ENCODE data around the gene PLXDC1.

Gene PLXDC1

DNA sequence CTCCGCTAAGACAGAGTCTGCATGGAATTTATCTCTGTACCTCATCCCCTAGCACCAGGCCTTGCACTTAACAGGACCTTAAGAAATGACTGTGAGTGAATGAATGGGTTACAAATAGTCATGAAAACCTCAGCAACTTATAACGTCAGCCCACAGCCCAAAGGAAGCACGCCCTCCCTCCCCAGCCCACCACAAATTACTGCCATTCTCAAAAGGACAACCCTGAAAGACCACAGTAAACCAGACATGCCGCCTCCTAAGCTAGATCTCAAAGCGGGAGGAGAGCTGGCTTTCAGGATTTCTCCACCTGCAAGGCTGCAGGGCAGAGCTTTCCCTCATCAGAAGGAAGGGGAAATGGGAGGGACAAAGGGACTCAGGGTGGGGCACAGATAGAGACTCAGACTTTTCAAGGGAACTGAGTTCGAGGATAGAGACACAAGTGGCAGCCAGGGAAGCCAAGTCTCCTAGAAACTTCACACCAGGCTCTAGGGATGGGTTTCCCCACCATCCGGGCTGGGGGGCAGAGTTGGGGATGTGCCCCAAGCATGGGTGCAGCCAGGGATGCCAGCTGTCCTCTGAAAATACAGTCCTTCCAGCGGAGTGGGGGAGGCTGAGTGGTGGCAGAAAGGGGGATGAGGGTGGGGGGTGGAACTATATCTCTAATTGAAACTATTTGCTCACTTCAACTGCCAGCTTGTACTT lies 56.7 kb downstream of the PLXDC1 start:
- DNase-seq: no peak

DNA sequence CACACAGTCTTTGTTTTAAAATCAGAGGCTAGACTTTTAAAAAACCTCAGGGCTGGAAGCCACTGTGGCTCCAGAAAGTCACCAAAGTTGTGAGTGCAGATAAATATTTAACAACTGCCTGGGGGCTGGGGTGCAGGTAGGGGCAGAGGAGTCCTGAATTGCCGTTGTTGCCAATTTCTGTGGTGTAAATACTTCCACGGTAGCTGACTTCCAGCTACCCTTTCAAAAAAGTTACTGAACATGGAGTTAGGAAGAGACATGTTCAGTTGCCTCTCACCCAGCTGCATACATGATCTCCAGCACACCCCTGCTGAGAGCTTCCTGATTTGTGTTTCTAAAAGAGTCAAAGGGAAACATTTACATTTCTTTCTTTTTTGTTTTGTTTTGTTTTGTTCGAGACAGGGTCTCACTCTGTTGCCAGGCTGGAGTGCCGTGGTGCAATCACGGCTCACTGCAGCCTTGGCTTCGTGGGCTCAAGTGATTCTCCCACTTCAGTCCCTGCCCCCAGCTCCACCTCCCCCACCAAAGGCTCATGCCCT lies 58.7 kb downstream of the PLXDC1 start:
- no peak for DNase-seq

DNA sequence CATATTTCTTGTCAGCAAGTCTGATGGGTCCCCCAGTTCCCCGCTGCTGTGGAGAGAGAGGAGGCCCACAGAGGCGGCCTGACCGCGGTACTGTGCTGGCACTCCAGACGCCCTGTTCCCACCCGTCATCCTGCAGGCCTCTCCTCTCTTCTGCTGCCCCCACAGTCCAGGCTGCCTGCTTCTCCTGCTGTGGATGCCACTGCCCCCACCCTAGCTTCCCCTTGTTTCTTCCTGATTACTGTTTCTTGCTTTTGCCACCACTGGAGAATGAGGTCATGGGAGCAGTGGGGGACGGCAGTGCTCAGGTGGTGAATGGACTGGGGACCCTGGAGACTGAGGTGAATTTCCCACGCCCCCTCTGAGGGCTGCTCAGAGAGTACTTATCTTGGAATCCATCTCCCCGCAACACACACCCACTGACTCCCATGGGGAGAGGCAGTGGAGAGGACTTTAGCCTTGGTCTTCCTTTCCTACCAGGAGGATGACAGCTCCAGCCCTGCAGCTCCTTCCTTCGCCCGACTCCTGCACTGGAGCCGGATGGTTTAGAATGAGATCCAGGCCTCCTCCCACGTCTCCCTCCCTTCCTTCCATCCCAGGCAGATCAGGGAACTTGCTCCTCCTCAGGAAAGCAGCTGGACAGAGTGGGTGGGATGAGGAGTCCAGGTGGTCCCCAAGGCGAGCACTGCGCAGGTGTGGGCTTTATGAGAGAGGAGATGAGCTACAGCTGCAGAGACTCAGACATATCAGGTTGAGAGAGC lies 60.4 kb downstream of the PLXDC1 start:
- DNase-seq: no peak

DNA sequence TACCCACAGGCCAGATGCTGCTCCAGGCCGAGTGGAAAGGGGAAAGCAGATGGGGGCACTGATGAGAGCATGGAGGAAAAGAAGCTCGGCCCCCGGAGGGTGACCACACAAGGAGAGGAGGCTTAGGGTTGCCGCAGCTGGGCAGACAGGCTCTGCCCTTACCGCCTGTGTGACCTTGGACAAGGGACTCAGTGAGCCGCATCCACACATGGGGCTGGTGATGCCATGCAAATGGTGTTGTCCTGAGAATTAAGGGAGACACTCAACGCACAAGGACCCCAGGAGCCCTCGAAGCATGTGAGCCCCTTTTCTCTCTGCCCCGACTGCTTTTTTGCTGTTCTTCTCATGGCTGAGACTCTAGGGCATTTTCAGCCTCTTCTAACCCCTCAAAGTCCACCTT lies 61.0 kb downstream of the PLXDC1 start:
- DNase-seq: no peak

DNA sequence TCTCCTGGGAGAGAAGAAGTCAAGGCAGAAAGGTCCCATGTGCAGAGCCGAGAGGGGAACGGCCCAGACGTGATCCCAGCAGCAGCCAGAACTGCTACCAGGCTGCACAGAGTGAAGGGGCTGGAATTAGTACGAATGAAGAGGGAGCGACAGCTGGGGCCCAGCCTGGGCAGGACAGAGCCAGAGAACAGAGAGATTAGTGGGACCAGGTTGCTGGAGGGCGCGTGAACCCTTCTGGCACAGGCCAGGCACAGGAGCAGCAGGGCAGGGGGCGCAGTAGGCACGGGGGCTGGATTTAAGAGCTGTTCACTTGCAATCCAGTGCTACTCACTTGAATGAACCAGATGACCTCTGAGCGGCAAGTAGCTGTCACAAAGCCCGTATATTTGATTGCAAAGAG lies 66.9 kb downstream of the PLXDC1 start:
- no peak for DNase-seq

DNA sequence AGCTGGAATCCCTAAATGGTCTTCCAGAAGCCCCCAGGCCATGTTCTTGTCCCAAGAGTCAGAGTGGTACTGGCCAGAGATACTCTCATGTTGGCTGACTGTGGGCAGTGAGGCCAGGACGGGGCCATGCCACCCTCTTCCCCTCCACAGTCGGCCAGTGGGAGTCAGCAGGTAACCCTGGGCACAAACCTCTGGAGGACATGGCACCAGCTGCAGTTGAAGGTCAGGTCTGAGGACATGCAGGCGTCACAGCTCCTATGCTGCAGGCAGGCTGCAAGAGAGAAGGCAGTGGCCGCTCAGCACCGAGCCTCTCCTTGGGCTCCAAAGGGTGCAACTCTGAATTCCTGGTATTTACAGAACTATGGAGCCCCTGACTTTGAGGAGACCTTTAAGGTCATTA lies 68.2 kb downstream of the PLXDC1 start:
- DNase-seq: no peak

DNA sequence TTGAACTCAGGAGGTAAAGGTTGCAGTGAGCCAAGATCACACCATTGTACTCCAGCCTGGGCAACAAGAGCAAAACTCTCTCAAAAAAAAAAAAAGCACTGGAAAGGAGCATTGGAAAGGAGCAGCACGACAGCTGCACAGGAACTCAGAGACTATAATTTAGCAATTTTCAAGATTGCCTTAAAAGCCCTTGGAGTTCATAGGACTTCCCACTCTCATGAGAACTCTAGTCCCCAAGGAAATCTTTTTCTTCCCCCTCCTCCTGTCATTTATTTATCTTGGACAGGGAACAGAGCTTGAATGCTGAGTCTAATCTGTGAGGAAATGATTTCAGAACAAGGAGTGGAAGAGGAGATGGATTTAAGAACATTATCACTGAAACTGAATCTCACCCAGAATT lies 69.0 kb downstream of the PLXDC1 start:
- DNase-seq: no peak

DNA sequence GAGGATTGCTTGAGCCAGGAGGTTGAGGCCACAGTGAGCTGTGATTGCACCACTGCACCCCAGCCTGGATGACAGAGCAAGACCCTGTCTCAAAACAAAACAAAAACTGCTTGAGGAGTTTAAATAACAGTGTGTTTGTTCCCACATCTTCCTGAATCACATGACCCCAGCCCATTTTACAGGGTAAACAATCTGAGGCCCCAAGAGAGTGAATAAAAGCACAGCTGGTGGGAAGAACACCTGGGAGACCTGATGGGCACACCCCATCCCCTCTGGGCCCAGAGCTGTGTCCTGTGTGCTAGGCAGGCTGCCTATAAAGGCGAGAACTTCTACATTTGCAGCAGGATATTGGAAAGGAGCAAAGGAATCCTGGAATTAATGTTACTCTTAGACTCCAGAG lies 69.6 kb downstream of the PLXDC1 start:
- DNase-seq: no peak

DNA sequence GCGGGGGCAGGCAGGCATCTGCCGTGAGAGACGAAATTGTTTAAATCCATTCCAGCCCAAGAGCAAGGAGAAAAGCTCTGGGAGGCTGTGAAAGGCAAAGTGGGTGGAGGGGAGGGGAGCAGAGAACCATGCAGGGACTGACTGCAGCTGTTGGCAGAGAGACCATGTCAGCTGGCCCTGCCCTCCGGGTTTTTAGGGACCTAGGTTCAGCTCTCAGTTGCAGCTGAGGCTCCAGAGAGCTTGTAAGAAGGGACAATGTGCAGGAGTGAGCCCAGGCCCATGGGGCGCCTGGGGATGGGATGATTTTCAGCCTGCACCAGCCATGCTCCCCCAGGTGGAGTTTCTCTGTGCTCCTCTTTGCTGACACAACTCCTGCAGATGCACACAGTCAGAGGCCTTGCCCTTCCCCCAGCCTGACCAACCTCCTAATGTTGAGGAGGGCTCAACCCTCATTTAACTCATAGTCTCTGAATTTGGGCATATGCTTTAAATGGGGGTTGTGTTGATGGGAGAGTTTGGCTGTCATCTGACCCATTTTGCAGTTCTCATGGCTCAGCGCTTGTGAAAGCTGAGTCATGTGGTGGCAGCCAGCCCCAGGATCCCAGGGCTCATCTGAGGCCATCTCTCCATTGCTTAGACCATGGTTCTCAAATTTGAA lies 70.9 kb downstream of the PLXDC1 start:
- DNase-seq: no peak

DNA sequence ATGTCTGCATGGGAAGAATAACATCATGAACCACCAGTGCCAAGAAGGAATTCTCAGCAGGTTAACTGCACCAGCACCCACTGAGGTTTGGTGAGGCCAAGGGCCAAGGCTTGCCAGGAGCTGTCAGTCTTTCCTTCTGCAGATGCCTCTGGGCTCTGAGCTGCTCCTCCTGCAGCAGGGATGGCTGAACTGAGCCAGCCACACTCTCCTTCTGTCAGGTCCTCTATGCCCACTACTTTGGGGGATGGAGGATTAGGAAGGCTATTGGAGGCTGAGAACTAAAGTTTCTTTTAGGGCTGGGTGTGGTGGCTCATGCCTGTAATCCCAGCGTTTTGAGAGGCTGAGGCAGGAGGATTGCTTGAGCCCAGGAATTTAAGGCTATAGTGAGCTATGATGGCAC lies 71.6 kb downstream of the PLXDC1 start:
- no peak for DNase-seq

DNA sequence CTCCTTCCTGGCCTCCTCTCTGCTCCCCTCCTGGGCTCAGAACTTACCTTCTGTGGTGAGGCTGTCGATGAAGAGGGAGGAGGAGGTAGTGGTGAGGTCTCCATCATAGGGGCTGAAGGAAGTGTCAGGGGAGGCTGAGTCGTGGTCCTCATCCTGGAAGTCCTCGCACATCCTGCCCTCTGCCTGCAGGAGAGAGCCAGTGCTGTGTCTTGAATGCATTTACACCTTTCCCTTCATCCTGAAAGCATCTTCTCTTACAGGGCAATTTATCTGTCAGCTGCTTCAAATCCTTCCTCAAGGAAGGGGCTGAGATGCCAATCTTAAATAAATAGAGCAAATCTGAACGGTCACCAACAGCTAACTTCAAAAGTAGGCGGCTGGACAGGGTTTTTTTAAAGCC lies 73.6 kb downstream of the PLXDC1 start:
- DNase-seq: no peak

DNA sequence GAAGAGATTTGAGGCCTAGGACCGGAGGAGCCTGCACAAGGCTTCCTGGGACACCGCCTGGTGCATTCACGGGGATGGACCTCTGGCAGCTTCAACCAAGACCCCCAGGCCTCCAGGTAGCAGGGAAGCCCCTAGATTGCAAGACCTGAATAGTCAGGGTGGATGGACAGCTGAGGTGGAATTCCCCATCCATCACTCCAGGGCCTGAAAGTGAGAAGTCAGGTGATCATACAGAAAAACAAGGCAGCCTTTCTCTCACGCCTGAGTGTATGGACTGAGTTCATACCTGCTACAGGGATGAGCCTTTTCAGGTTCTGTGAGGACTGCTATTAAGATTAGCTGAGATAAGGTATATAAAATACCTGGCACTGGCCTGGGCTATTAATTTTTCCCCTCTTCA lies 74.2 kb downstream of the PLXDC1 start:
- no peak for DNase-seq

DNA sequence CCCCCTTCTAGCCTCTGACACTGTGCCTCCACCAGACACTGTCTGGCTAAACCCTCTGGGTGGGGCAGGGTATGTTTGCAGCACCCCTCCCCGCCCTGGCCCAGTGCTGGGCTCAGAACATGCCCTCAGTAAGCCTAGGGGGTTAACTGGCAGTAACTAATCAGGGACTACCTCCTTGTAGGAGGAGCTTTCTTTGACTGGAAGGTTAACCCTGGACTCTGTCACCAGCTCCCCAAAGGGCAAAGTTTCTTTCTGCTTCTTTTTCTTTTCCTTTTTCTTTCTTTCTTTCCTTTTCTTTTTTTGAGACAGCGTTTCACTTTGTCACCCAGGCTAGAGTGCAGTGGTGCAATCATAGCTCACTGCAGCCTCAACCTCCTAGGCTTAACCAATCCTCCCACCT lies 76.8 kb downstream of the PLXDC1 start:
- no peak for DNase-seq

DNA sequence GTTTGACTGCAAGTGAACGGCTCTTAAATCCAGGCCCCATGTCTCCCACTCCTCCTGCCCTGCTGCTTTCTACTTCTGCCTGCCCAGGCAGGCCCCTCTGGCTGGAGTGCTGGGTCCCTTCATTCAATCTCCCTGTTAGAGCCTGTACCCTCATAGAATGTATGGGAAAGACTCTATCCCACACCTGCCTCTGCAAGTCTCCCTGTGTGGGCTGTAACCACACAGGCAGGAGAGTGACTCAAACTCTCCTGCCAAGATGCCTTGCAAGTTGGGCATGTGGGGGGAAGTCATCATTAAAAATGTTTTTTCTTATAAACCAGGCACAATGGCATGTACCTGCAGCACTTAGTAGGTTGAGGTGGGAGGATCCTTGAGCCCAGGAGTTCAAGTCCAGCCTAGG lies 77.5 kb downstream of the PLXDC1 start:
- no peak for DNase-seq

DNA sequence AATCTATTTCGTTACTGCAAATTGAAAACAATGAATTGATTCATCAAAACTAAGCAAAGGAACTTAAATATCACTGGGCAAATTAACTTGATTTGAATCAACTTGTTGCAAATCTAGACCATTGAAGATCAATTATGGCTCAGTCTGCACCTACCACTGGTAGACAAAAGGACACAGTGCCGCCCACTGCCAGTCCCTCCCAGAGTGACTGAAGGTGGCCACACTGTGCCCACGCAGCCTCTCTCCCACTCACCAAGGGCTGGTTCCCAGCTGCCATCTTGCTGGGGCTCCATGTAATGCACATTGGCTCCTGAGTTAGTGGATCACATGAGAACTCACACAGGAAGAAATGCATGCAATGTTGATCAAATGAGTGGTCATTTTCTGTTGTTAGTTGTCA lies 78.1 kb downstream of the PLXDC1 start:
- DNase-seq: no peak

DNA sequence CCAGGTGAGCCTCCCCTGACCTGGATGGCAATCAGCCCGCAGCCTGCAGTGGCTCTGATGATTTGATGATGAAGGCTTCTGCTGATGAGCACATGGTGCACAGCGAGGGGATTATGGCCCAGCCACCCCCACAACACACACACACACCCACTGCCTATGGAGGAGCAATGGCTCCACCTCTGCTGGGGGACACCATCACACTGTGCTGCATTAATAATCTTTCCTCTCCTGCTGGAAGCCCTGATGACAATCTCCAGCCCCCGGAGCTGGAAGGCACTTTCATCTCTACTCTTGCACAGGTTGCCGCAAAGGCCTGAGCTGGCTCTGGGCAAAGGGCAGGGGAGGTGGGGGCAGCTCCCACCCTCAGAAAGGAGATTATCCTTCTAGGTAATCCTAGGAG lies 79.9 kb downstream of the PLXDC1 start:
- no peak for DNase-seq

DNA sequence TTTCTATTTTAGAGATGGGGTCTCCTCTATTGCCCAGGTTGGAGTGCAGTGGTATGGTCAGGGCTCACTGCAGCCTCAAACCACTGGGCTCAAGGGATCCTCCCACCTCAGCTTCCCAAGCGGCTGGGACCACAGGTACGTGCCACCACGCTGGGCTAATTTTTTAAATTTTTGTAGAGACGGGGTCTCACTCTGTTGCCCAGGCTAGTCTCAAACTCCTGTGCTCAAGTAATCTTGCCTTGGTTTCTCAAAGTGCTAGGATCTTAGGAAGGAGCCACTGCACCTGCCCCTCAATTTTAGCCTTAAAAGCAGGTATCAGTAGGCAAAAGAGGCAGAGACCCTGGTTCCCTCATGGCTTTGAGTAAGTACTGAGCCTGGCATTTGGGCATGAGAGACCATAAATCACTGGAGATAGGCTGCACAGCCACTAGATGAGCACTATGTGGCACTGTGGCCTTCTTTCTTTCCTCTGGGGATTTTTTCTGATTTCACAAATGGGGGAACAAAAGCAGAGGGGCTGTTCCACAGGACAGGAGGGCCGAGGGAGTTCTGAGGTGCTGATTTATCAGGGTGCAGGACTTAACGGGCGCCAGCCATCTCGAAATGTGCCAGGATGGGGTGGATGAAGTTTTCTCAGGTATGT lies 82.2 kb downstream of the PLXDC1 start:
- no peak for DNase-seq

DNA sequence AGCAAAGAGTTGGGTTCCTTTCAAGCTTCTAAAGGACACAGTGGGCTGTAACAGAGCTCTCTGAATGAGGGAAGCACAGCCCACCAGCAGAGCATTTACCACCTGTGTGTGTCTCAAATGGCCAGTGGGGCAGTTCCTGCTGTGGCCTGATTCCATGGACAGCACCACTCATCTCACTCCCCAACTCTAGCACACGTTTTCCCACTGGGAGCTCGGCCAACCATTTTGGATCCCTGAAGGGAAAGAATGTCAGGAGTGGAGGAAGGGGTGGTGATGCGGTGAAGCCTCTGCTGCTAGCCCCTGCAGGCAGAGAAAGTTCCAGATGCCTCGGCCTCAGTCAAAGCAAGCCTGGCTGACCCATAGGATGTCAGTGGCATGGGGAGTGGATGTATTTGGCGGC lies 86.6 kb downstream of the PLXDC1 start:
- DNase-seq: no peak

DNA sequence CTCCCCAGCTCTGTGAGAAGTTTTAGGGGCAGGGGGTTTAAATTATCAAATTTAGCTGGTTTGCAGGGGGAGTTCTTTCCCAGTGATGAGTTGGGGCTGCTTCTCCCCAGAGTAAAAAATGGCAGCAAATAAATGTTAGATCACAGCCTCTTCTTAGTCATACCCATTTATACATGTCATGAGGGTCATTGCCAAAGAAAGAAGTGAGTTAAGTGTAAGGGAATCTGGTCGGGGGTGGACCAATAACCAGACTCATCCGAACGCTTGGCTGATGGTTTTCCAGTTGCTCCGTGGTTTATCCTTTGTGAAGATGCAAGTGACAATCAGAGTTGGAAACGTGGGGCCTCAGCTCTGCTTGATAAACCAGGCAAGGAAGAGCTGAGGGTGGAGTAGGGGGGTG lies 87.1 kb downstream of the PLXDC1 start:
- no peak for DNase-seq

DNA sequence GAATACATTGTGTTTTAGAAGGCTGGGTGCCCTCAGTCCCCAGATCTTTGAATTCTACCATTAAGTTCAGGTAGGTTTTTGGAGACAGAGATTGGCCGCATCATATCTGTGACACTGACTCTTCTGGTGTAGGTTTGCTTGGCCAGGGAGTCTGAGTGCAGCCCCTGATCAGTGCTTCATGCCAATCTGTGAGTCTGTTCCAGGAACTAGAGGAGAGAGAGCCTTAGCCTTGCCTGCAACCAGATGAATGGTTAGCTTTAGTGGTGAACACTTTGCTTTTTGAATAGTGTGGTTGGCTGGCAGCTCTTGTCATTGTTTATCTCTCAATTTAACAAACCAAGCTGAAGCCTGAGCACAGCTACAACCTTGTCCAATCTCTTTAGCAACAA lies 87.8 kb downstream of the PLXDC1 start:
- no peak for DNase-seq

DNA sequence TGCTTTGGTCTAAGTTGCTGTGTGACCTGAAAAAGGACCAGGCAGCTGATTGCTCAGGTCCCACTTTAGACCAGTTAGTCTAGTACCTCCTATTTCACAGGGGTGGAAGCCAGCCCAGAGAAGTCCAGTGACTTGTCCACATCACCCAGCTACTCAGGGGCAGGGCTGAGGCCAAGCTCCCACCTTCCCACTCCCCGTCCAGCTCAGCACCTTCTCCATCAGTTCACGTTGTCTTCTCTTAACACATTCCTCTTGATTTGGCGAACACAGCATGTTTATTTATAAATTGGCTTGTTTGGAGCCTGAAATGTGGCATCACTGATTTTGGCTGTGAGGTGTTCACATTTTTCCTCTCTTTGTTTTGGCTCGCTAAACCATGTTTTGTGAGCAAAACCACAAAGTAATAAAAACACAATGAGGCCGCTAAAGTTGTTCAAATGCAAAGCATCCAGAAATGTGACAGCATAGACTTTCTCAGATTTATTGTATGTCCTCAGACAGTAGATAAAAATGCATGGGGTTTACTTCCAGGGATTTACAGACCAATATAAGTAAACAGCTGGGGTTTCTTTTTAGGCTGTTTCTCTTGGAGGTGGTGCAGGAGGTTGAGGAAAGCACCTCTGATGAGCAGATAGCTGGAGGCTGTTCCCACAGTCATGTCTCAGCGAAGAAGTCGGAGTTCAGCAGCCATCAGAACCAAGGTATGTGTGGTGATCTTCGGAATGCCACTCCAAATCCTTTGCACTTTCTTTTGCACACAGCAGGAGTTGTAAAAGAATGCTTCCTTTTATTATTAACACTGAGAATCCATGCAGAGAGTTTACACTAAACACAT lies 88.4 kb downstream of the PLXDC1 start:
- no peak for DNase-seq

DNA sequence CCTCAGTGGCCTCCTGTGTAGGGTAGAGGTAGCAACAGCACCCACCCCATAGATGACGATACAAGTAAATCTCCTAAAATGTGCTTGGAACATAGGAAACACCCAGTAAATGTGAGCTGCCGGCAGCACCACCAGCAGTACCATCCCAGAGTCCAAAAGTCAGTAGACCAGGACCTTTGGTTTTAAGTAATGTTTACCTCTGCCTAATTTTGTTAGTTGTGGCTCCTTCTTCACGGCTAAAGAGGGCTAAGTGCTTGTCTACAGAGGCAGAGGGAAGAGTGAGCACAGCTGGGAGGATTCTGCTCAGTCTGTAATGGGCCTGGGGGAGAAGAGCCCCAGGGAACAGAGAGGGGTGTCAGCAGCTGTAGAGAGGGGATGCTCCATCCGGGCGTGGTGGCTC lies 92.9 kb downstream of the PLXDC1 start:
- DNase-seq: no peak

Measured in cortex of kidney (tissue), 1 donor.